ENCODE measurements around the gene CHRFAM7A.
A peak's percentile ranks its signal among the peaks of the same experiment; 100 is the strongest.
"Not testable (repeated sequence)": the region's sequence is repeated elsewhere in the genome, so short reads cannot be mapped to it uniquely, and the experiment has no call there.

Gene CHRFAM7A

GRCh38 chr15:30392766-30393663 lies at the start of gene CHRFAM7A:
Gene CHRFAM7A, minus strand, starts transcription at chr15:30393540. Its CDS starts 10,189 bp downstream, at chr15:30383351.
- not testable (repeated sequence) for DNase-seq

- DNase-seq = not testable (repeated sequence)
These were observed 45.0 kb upstream of the CHRFAM7A start for GRCh38 chr15:30438348-30438747.

GRCh38 chr15:30435878-30436277 lies 42.5 kb upstream of the CHRFAM7A start:
- DNase-seq = not testable (repeated sequence)

- not testable (repeated sequence) for DNase-seq
These were observed 27.4 kb upstream of the CHRFAM7A start for GRCh38 chr15:30420723-30421122.

GRCh38 chr15:30414160-30414559 lies 20.8 kb upstream of the CHRFAM7A start, which contains the start of gene GOLGA8R:
Gene GOLGA8R, minus strand, starts transcription at chr15:30414260. Its CDS starts 98 bp downstream, at chr15:30414162.
- DNase-seq = not testable (repeated sequence)

GRCh38 chr15:30407636-30408035 lies 14.3 kb upstream of the CHRFAM7A start:
- peak; percentile 0 for DNase-seq

- peak; percentile 48 for DNase-seq
These were observed 5.6 kb upstream of the CHRFAM7A start for GRCh38 chr15:30398988-30399387.

- not testable (repeated sequence) for DNase-seq
These were observed 288 bp upstream of the CHRFAM7A start for GRCh38 chr15:30393664-30393991.

- DNase-seq = not testable (repeated sequence)
These were observed 6.9 kb downstream of the CHRFAM7A start for GRCh38 chr15:30386318-30386887.

- DNase-seq = not testable (repeated sequence)
These were observed 16.3 kb downstream of the CHRFAM7A start for GRCh38 chr15:30377082-30377413.

GRCh38 chr15:30376375-30377081 lies 16.8 kb downstream of the CHRFAM7A start:
- DNase-seq = not testable (repeated sequence)

GRCh38 chr15:30375872-30376271 lies 17.5 kb downstream of the CHRFAM7A start:
- not testable (repeated sequence) for DNase-seq

- DNase-seq = not testable (repeated sequence)
These were observed 18.5 kb downstream of the CHRFAM7A start for GRCh38 chr15:30374862-30375261.

GRCh38 chr15:30368271-30368670 lies 25.1 kb downstream of the CHRFAM7A start:
- not testable (repeated sequence) for DNase-seq

GRCh38 chr15:30367246-30367645 lies 26.1 kb downstream of the CHRFAM7A start:
- DNase-seq = not testable (repeated sequence)

GRCh38 chr15:30361404-30361803 lies 31.9 kb downstream of the CHRFAM7A start:
- not testable (repeated sequence) for DNase-seq

- not testable (repeated sequence) for DNase-seq
These were observed 32.4 kb downstream of the CHRFAM7A start for GRCh38 chr15:30360990-30361389.

GRCh38 chr15:30355043-30355442 lies 38.3 kb downstream of the CHRFAM7A start:
- DNase-seq = not testable (repeated sequence)

- DNase-seq = not testable (repeated sequence)
These were observed 43.5 kb downstream of the CHRFAM7A start for GRCh38 chr15:30349803-30350202.

GRCh38 chr15:30336584-30336983 lies 56.8 kb downstream of the CHRFAM7A start:
- DNase-seq = not testable (repeated sequence)

GRCh38 chr15:30334152-30334551 lies 59.2 kb downstream of the CHRFAM7A start:
- DNase-seq = not testable (repeated sequence)

GRCh38 chr15:30326145-30326544 lies 67.2 kb downstream of the CHRFAM7A start:
- not testable (repeated sequence) for DNase-seq

GRCh38 chr15:30321063-30321462 lies 72.3 kb downstream of the CHRFAM7A start:
- DNase-seq = not testable (repeated sequence)

Data from CD4-positive, alpha-beta T cell treated with Interleukin-4 for 4 hours (primary cell).